SH-SY5Y (cell line): ENCODE measurements around the gene EPB42.

Experiments
- GATA2 ChIP-seq: IDR thresholded peaks from 2 replicates; pipeline ENCODE4 v1.6.1; 2011; ENCODE audit warnings: mild to moderate bottlenecking, low read depth, low read length
- GATA3 ChIP-seq: IDR thresholded peaks from 2 replicates; pipeline ENCODE4 v1.6.1; 2011; ENCODE audit warnings: low read depth, mild to moderate bottlenecking, low read length, moderate library complexity

Gene EPB42

DNA sequence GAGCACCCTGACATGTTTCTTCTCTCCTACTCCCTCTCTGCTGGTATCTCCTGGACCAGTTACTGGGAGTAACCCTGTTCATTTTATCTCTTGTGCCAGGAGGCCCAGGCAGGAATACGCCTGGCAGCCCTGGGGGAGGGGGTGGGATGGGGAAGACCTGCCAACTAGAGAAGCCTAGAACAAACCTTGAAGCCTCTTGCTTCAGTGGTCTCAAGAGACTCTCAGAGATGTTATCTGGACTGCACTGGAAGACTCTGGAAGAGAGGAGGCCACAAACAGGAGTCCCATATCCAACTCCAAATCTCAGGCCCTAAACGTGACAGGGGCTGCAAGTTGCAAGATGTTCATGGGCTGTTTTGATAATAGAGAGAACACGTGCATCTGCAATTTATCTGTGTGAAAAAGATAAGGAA, at the start of gene EPB42:
Gene EPB42 (minus strand): TSS at position 28 of the 413 bp plus-strand sequence. CDS start 193 bp downstream, outside the sequence.
- TF ChIP-seq GATA2 (no peak), GATA3 (no peak)

DNA sequence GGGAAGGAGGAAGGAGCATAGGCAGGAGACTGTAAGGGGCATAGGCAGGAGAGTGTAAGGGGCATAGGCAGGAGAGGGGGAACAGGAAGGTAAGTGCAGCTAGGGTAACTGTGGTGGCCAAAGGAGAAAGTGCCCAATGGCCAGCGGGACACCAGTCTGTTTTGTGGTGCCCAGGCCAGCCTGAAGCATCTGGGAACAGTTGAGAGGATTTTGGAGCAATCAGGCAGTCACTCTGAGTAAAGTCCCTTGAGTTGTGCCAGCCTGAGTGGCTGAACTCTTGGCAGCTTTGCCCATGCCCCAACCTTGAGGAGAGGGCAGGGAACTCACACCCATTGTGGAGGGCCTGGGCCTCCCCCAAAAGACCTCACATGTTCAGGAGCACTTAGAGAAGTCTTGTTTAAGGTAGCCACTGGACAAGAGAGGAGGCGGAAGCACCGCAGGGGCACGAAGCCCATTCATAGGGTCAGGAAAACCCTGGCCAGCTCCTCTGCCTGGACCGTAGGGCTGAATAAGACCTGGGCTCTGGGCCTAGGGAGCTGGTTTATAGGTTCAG, 49.4 kb upstream of the EPB42 start:
- TF ChIP-seq GATA2 = no peak
- TF ChIP-seq GATA3 = no peak

DNA sequence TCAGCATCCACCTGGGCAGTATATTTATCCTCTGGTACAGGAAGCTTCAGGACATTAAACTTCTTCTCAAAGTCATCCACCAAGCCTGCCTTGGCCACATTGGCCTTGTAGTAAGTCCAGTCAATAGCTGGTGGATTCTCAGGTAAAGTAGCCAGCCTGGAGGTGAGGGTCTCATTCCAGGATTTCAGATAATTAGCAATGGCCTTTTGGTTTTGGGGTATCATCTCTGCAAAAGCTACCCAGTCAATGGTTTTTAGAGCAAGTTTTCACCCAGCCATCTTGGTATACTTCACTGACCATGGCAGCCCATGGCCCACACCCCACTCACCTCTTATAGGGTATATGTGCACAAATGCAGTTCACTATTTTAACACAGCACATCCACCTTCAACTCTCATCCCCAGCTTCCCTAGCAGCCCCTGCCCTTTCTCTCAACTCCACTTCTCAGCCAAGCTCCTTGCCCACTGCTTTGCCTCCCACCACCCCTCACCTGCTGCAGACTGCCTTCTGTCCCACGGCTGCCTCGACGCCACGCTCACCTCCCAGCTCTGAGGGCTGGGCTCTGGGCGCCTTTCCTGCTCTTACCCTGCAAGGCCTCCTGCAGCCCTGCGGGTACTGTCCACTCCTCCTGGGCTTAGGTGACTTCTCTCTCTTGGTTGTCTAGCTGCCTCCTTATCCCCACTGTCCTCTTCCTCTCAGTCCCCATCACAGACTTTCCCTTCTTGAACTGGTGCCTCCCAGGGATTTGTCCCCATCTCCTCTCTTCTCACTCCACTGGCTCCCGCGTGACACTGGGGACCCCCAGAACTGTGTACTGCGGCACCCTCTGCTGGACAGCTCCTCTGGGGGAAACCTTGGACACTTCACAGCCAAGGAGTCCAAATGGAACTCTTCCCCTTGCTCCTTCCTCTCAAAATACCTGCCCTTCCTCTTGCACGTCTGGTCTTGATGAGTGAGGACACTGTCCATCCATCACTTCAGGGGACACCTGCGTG, 47.6 kb upstream of the EPB42 start:
- no peak for TF ChIP-seq GATA3
- no peak for TF ChIP-seq GATA2

DNA sequence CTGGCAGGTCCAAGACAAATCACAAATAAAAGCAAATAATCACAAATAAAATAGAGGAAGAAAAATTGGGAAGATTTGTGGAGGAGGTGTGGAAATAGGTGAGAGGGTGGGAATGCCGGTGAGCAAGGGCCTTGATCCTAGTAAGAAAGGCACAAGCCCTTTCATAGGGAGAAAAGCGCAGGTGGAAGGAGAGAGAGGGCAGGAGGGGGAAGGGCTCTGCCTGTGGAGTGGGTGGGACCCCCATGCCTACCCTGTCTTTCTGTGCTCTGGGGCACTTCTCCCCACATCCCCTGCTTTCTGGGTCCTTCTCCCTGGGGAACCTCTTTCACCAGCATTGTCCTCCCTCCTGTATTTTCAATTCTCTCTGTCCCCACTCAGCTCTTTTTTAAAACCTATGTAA, 46.6 kb upstream of the EPB42 start:
- TF ChIP-seq GATA2 (no peak), GATA3 (no peak)

DNA sequence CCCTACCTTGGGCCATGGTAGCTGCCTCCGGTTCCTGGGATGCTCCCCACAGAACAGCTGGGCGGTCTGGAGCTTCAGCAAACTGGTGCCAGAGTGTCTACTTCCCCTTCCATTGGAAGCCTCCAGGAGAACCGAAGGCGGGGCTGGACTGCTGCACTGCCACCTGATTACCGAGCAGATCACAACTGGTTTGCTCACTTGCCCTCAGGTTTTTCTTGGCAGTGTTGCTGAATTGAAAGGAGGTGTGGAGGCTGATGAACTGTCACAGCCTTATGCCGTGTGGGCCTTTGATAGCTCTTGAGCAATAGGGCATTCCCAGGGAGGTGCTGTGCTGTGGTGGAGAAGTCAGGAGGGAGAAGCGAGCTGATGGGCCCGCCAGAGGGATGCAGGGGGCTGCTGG, 46.0 kb upstream of the EPB42 start, which contains the start of gene TGM5:
Gene TGM5 (minus strand): TSS at position 95 of the 400 bp plus-strand sequence. CDS start 79 bp downstream, at position 16.
- no peak for TF ChIP-seq GATA2
- TF ChIP-seq GATA3 = no peak

DNA sequence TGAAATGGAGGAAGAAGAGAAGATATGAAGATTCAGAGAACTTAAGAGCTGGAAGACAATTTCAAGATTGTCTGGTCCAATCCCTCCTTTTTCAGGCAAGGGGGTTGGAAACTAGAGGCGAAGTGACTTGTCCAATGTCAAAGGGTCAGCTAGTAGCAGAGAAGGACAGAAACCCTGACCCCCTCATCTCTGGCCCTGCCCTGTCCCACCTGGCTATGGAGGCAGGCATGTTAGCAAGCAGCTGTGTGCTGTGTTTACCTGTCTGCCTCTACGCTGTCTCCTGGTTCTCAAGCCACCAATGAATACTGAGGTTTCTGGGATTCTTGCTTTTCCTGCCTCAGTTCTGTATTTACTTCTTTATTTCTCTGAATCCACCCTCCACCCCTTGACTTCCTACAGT, 45.6 kb upstream of the EPB42 start:
- TF ChIP-seq GATA2 (no peak), GATA3 (no peak)

DNA sequence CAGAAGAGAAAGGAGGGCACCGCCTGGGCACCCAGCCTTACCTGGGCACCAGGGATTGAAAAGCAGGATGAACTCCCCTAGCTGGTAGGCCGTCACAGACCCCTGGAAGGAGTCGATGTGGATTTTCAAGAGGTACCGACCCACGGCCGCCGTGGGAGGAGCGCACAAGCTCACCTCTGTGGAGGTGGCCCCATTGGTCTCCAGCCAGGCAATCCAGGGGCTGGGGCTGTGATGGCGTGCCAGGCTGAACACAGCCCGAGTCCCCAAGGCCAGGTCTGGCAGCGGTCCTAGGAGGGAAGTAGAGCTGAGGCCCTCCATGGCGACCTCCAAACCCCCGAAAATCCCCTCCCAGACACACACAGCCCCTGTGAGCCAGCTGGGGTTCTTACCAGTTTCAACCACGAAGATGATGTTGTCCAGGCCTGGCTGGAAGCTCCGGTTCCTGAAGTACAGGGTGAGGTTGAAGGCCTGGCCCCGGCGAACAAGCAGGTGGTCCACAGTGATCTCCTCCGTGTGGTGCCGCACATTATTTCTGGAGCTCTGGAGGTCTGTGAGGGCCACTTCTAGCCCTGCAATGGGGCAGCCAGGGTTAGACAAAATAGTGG, 39.3 kb upstream of the EPB42 start:
- no peak for TF ChIP-seq GATA3
- no peak for TF ChIP-seq GATA2

DNA sequence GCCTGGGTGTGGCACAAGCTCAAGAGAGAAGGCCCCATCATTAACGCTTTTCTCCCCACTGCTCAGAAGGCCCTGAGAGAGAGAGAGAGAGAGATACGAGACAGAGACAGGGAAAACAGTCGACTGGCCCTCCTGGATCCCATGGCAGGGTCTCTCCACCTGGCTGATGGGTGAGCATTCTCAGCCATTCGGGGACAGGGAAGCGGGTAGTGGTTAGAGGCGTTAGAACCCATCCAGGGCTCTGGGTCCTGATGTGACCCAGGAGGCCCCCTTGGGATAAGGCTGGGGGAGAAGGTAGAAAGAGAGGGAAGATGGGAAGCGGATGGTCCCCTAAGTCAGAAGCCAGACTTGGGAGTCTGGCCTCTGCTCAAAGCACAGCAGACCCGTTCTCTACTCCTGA, 38.0 kb upstream of the EPB42 start:
- no peak for TF ChIP-seq GATA2
- no peak for TF ChIP-seq GATA3

DNA sequence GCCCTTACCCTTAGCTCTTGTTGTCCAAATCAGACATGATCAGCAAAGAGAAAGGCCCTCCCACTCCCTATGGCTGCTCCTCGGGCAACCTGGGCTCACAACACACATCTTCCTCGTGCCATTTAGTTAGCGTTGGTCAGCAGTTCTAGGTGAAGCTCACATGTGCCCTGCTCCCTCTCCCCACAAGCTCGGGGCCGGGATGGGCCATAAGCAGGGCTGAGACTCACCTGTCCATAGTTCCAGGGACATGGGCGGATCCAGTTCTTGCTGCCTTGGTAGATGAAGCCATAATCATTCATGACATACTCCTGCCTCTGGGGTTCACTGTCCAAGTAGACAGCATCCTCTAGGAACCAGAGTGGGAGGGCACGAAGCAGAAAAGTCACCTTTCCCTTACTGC, 35.5 kb upstream of the EPB42 start:
- TF ChIP-seq GATA2 (no peak), GATA3 (no peak)

DNA sequence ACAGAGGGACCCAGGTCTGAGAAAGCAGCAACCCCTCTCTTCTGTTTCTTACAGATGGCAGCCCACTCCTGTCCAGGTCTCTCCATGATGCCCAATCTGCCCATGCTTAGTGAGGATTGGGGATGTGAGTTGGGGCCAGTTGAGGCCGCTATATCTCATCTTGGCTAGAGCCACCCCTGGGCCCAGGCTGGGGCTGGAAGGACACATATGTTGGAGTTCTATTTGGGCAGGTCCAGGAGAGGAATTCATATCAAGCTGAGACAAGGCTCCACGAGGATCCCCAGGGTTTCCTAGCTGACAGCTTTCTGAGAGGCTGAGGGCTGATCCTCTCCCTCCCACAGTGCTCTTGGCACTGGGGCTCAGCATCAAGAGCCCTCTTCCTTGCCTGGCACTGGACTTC, 34.6 kb upstream of the EPB42 start:
- no peak for TF ChIP-seq GATA2
- TF ChIP-seq GATA3 = no peak

DNA sequence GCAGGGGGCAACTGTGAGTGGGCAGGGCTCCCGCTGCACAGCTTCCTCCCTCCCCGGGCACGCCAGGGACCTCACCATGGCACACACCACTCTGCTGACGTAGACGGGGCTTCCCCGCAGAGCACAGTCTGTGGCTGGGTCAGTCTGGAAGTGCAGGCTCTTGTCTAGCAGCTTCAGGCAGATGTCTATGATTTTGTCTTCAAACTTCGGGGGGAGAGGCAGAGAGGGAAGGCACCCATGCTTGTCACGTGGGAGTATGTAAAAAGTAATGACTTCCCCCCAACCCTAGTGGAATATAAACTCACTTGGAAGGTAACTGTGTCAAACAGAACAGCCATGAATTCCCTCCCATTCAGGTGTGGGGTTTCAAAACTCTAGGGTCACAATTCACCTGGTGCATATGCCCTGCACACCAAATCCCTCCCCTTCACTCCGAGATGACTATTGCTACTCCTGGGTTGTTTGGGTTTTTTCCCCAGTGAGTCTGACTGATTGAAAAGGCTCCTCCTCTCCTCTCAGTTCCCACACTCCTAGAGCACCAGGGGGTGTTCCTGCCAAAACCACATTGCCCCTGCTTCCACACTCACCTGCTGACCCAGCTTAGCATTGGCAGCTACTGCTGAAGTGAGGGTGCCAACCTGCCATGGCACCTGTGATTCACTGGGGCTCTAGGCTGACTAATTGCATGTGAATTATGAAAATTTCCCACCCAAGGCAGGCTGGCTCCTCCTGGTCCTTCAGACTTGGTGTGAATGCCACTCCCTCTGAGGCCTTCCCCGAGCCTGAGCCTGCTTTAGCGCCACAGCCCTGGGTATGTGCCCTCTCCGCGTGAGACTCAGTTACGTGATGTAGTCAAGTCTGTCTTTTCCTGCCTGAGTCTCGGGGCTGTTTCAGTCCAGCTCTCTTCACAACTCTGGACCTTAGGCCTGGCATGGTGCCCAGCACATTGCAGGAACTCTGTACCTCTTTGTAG, 32.9 kb upstream of the EPB42 start:
- TF ChIP-seq GATA3 (no peak), GATA2 (no peak)

DNA sequence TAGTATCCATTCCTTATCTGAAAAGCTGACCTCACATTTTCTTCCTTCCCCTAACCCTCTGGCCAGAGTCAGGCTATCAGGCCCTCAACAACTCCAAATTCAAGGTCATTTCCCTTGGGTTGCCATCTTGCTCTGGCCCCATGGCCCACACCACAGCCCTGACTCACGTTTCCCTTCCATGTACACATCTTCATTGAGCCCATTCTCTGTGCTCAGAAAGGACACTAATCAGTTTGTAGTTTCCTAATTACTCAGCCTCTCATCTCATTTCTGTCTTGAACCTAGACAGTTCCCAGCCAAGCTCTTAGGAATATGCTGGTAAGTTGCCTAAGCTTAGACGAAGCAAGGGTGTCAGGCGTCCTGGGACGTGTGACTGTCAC, 31.0 kb upstream of the EPB42 start:
- no peak for TF ChIP-seq GATA3
- no peak for TF ChIP-seq GATA2

DNA sequence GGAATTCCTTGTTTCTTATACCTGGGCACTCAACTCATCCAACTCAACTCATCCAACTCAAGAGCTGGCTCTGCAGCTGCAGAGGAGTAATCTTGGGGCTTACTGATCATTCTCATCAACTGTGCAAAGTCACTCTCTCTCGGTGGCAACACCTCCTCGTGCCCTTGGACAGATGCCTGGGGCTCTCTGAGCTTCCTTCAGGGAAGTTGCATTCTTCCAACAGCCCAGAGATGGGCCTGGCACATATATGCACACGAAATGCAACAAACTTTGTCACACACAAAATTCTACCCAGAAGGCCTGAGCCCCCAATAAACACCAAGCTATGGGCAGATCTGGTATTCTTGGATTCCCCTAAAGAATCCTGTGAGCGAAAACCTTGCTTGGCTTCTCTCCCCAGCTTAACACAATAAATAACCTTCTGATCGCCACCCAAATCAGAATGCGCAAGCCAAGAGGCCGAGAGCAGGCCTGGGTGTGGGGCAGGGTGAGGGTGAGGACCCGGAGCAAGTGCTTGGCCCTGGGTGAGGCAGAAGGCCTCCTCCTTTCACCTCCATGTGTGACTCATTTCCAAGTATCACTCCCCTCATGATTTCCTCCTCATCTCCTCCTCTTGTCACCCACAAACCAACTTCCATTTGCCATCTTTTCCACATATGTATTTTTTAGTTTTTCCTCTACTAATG, 30.5 kb upstream of the EPB42 start:
- no peak for TF ChIP-seq GATA3
- TF ChIP-seq GATA2 = no peak
